Keratinocyte (primary cell): ENCODE measurements around the gene PMVK.

Experiments used
- EZH2 ChIP-seq: IDR thresholded peaks from one replicate; pipeline ENCODE4 v1.6.1; 2012; ENCODE audit warnings: inconsistent platforms, mild to moderate bottlenecking, low read length, moderate library complexity
- TF ChIP-seq, protein P1 (sequence below), 3 experiments: IDR thresholded peaks in 1 of 3; conservative IDR thresholded peaks in 1 of 3; optimal IDR thresholded peaks in 1 of 3; 2 replicates in 2 of 3; 3 replicates in 1 of 3; pipeline versions ENCODE3 to v1.5.1; 2011; ENCODE audit warnings: low read length in 3 of 3, mild to moderate bottlenecking in 3 of 3, moderate library complexity in 2 of 3, control low read depth in 1 of 3, inconsistent platforms in 1 of 3; ENCODE audit not compliant: insufficient read depth in 2 of 3; ENCODE audit errors: extremely low read depth in 1 of 3

DNA sequence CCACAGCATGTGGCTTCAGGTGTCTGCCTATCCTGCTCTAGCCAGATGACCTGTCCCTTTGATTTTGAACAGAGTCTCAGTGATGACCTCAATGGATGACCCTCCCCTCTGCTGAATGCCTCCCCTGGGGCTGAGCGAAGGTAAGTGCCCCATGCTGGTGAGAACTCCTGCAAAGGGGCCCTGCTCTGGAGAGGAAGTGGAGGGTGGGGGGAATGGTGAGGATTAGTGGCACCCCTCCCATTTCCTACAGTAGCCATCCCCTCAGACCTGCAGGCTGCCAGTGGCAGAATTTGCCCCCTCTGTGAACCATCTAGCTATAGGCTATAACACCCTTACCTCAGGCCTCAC, 3.7 kb upstream of the PMVK start:
- no peak for TF ChIP-seq EZH2
- TF ChIP-seq, protein P1, sequence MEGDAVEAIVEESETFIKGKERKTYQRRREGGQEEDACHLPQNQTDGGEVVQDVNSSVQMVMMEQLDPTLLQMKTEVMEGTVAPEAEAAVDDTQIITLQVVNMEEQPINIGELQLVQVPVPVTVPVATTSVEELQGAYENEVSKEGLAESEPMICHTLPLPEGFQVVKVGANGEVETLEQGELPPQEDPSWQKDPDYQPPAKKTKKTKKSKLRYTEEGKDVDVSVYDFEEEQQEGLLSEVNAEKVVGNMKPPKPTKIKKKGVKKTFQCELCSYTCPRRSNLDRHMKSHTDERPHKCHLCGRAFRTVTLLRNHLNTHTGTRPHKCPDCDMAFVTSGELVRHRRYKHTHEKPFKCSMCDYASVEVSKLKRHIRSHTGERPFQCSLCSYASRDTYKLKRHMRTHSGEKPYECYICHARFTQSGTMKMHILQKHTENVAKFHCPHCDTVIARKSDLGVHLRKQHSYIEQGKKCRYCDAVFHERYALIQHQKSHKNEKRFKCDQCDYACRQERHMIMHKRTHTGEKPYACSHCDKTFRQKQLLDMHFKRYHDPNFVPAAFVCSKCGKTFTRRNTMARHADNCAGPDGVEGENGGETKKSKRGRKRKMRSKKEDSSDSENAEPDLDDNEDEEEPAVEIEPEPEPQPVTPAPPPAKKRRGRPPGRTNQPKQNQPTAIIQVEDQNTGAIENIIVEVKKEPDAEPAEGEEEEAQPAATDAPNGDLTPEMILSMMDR (optimal IDR thresholded peaks at IDR 0.05 in 1 of 3, IDR thresholded peaks at IDR 0.05 in 1 of 3, conservative IDR thresholded peaks at IDR 0.05 in 1 of 3; ENCODE audit: extremely low read depth in 1 of 3, insufficient read depth in 2 of 3, low read length in 3 of 3) = no peak
